GM19452 (cell line): Measurements from ENCODE around the gene EXO5.
A peak's percentile ranks its signal among the peaks of the same experiment; 100 is the strongest.
"Not testable (repeated sequence)": the region's sequence is repeated elsewhere in the genome, so short reads cannot be mapped to it uniquely, and the experiment has no call there.

ENCODE experiments used
- ATAC-seq: cut with Tn5 transposase; IDR thresholded peaks from one replicate; pipeline ENCODE4 v1.9.1; 2021; ENCODE audit not compliant: unreplicated experiment

The EXO5 gene, protein sequence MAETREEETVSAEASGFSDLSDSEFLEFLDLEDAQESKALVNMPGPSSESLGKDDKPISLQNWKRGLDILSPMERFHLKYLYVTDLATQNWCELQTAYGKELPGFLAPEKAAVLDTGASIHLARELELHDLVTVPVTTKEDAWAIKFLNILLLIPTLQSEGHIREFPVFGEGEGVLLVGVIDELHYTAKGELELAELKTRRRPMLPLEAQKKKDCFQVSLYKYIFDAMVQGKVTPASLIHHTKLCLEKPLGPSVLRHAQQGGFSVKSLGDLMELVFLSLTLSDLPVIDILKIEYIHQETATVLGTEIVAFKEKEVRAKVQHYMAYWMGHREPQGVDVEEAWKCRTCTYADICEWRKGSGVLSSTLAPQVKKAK

DNA sequence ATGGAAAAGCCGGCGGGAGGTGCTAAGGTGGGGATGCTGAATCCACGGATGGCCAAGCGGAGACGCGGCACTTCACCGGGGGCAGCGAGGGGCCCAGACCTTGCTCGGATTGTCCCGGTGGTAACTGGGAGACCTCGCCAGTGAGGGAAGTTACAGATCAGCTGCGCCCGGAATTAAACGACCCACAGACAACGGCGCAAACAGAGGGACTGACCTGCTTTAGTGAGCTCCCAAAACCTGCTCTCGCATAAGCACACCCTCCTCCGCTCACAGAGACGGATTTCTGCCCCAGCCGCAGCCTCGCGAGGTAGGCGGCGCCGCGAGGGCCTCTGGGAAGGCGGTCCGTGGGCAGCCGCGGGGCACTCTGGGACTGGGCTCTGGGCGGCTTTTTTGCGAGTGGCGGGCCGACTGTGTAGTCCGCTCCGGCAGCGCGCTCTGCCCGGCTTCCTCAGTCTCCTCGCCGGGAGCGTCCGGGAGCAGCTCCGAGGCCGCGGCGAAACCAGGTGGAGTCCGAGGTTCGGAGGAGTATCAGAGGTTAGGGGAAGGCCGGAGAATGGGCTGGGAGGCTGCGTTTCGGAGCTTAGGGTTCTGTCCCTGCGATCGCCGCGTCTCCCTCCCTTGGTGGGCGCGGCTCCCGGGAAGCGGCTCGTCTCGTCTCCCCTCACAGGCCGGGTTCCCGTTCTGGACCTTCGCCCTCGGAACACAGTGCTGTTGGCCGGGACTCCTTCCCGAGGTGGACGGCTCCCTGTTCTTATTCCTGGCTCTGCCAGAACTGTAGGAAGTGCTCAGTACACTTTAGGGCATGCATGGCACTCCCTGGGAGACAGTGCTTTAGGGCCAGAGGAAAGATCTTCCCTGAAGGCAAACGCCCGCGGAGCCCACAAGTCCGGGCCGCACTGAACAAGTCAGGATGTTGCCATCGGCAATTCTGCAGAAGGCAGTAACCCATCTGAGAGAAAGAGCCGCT is at the start of gene EXO5:
EXO5 (plus strand) TSS at position 393 of the 967 bp plus-strand sequence. CDS start 5,778 bp downstream, outside the sequence.
- ATAC-seq: no peak

DNA sequence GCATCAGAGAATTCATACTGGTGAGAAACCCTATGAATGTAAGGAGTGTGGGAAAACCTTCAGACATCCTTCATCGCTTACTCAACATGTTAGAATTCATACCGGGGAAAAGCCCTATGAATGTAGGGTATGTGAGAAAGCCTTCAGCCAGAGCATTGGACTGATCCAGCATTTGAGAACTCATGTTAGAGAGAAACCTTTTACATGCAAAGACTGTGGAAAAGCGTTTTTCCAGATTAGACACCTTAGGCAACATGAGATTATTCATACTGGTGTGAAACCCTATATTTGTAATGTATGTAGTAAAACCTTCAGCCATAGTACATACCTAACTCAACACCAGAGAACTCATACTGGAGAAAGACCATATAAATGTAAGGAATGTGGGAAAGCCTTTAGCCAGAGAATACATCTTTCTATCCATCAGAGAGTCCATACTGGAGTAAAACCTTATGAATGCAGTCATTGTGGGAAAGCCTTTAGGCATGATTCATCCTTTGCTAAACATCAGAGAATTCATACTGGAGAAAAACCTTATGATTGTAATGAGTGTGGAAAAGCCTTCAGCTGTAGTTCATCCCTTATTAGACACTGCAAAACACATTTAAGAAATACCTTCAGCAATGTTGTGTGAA is 45.5 kb upstream of the EXO5 start:
- no peak for ATAC-seq

DNA sequence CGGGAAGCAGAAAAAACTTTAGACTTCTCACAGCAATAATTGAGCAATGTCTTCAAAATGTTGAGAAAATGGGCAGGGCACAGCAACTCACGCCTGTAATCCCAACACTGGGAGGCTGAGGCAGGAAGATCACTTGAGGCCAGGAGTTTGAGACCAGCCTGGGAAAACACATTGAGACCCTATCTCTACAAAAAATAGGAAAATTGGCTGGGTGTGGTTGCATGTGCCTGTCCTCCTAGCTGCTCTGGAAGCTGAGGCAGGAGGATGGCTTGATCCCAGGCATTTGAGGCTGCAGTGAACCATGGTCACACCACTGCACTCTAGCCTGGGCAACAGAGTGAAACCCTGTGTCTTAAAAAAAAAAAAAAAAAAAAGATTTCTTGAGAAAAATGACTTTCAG is 39.2 kb upstream of the EXO5 start:
- ATAC-seq: no peak

DNA sequence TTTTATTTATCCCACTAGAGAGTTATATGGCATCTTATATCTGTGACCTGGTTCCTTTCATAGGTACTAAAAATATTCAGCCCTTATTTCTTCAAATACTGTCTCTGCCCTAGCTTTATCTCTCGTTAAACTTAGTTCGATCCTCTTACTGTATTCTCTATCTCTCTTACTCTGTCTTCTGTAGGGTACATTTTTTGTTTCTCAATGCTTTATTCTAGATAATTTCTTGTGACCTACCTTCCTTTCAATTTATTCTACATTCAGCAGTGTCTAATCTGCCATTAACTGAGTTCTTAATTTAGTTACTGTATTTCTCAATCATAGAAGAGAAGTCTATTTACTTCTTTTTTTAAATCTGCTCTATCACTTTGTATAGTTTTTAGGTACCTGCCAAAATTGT is 33.3 kb upstream of the EXO5 start:
- ATAC-seq: no peak

DNA sequence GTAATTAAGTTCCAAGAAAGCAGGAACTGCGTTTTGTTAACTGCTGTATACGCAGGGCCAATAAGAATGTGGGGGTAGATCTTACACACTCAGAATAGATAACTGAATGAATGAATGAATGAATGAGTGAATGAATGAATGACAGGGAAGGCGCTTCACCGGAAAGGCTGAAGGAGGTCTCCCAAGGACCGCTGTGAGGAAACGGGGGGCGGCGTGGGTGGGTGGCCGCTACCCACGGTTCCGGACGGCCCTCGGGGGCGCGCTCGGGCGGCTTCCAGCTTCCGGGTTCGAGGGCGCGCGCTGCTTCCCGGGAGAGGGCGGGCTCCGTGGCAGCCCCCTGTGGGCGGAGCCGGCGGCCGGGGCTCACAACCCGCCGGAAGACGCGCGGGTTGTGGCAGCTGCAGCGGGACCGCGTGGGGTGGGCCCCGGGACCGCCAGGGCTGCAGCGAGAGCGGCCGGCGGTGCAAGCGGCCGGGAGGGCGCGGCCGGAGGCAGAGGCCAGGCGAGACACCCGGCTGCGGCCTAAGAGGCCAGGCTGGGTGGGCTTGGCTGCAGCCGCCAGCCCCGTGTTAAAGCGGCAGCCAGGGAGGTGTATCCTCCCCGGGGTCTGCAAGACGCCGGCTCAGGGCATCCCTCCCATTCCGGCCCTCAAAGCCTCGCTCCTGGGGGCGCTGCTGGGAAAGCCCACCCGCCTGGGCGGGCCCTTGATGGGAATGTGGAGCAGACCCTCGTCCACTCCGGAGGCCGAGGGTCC is 31.5 kb upstream of the EXO5 start, which contains the start of gene ZFP69:
ZFP69 (plus strand) TSS at position 367 of the 754 bp plus-strand sequence. CDS start 2,072 bp downstream, outside the sequence.
- ATAC-seq: peak; percentile 76

DNA sequence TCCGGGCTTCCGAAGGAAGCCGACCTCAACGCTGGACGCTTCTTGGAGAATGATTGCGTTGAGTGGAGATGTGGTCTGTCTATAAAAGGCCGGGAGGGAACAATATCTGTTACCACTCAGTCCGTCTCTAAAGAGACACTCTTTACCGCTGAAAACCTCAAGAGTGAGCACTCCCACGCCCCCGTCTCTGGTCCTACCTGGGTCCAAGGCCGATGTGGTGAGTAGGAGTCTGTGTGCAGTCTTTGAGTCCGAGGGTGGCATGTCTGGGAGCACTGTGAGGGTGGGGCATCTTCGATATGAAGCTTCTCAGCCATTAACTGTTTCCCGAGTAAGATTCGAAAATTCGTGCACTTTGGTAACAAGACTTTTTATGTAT is 30.9 kb upstream of the EXO5 start:
- ATAC-seq: no peak

DNA sequence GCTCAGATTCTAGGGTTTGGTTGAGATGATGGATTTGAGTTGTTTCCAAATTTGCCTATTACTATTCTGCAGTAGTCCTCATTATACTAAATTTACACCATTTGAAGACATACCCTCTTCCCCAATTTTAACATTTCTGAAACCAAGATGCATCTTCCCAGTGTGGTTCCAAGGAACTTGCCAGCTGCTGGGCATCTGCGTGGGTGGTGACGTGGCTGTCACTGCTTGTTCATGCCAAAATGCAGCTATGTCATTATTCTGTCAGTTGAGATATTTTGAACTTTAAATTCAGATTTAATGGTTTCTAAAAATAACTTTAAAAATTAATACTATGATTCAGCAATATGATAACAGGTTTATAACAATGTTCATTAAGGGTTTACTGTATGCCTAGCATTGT is 30.3 kb upstream of the EXO5 start:
- no peak for ATAC-seq

DNA sequence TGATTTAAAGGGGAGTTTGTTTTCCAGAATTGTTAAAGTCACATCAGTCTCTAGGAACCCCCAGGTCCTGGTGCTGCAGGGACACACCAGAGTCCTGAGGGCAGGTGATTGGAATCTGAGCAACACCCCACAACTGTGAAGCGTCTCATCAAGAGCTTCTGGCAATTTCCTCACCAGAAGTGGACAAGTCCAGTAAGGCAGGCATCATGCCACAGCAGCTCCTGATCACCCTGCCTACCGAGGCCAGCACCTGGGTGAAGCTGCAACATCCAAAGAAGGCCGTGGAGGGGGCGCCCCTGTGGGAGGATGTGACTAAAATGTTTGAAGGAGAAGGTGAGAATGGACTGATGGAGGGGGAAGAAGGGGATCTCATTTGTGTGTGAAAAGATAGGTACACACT is 29.4 kb upstream of the EXO5 start:
- no peak for ATAC-seq

DNA sequence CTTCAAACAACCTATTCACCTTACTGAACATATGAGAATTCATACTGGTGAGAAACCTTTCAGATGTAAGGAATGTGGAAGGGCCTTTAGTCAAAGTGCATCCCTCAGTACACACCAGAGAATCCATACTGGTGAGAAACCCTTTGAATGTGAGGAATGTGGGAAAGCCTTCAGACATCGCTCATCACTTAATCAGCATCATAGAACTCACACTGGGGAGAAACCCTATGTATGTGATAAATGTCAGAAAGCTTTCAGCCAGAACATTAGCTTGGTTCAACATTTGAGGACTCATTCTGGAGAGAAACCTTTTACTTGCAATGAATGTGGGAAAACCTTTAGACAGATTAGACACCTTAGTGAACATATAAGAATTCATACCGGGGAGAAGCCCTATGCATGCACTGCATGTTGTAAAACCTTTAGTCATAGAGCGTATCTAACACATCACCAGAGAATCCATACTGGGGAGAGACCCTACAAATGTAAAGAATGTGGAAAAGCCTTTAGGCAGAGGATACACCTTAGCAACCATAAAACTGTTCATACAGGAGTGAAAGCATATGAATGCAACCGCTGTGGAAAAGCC is 13.2 kb upstream of the EXO5 start:
- no peak for ATAC-seq

DNA sequence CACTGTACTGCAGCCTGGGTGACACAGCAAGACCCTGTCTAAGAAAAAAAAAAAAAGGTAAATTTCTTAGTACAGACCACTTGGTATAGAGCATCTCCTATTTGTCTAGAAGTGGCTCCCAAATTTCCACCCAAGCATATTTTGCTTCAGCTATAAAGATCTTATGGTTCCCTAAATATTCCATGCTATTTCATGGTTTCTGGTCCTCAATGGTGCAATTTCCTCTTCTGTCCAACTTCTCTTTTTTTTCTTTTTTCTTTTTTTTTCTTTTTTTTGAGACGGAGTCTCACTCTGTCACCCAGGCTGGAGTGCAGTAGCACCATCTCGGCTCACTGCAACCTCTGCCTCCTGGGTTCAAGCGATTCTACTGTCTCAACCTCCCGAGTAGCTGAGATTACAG is 5.9 kb upstream of the EXO5 start:
- ATAC-seq: not testable (repeated sequence)

DNA sequence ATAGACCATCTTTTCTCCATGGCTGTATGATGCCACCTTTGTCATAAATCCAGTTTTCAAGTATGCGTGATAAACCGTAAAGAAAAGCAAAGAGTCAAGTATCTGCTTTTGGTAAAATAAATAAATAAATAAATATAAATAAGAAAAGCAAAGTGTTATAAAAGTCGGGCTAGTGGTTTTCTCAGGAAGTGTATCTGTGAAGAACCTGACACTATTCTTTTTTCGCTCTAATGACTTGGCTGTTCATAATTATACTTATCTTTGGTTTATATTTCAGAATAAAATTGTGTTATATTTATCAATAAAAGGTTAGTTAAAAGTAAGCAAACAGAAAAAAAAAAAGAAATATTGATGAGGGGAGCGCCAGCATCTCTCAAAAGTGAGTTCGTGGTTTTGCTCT is 594 bp upstream of the EXO5 start:
- no peak for ATAC-seq

DNA sequence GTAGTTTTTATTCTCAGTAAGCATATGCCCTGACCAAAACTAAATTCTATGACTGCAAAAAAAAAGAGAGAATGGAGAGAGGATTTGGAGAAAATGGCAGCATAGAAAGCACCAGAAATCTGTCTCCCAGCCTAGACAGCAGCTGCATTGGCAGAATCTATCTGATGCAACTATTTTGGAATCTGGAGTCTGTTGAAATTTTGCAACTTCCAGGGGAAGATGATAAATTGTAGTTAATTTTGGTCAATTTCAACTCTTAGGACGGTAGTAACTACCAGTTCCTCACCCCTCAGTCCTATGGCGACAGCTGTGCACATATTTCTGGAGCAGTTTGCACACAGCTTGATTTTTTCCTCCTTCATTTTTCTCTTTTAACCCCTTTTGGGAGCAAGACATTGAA is 10.9 kb downstream of the EXO5 start:
- no peak for ATAC-seq

DNA sequence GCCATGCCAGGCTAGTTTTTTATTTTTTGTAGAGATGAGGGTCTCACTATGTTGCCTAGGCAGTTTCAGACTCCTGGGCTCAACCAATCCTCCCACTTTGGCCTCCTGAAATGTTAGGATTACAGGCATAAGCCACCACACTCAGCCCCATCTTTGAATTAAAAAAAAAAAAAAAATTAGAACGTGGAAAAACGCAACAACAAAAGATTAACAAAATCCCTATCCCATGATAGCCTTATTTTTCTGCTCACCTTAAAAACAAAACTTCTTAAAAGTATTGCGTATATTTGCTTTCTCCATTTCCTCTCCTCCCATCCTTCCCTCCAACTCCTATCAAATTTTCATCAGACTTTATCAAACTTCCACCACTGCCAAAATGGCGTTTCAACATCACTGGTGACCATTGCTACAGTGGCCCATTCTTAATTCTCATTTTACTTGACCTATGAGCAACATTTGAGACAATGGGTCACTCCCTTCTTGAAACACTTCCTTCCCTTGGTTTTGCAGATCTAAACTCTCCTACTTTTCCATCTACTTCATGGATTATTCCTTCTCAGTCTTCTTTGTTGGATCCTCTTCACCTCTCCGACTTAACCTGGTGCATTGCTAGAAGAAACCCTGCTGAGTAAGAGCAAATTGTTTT is 22.3 kb downstream of the EXO5 start:
- ATAC-seq: no peak

DNA sequence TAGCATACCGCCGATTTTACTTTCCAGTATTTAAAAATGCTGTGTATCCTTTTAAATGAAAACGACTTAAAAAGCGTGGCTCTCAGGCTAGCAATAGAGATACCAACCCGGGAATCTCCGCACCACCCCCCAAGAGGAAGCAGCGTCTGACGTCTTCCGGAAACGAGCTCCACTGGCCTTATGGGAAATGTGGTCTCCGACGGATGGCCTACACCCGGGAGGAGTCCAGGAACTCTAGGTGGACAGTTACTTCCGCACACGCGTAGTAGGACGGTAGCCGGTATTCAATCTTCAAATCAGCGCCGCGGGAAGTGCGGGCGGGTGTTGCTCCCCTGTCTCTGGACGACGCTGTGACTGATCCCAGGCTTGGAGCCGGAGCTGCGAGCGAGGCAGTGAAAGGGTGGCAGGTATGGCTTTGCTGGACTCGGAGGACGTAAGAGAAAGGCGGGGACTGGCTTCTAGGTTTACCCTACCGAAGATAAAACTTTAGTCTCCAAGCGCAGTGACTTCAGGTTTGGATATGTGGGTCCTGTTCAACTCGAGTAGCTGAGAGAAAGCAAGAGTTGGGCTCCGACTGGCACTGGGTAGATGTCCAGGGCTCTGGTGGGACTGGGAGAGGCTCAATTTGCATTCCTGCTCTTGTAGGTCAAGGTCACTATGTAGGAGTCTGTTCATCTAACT is 23.0 kb downstream of the EXO5 start, which contains the start of gene ZNF684:
ZNF684 (plus strand) TSS at position 257 of the 681 bp plus-strand sequence. CDS start 1,530 bp downstream, outside the sequence.
- ATAC-seq: peak; percentile 92

DNA sequence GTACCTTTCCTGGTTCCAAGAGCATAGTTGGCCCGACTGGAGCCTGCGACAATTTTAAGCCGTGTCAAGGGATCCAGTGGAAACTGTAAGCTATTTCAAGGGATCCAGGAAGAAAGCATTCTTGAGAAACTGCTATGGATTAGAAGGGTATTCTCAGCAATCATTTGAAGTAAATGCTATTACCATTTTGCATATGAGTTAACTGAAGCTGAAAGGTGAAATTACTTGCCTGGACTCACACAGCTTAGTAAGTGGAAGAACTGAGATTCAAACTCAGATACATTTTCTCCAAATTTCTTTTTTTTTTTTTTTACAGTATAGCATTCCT is 23.5 kb downstream of the EXO5 start:
- no peak for ATAC-seq

DNA sequence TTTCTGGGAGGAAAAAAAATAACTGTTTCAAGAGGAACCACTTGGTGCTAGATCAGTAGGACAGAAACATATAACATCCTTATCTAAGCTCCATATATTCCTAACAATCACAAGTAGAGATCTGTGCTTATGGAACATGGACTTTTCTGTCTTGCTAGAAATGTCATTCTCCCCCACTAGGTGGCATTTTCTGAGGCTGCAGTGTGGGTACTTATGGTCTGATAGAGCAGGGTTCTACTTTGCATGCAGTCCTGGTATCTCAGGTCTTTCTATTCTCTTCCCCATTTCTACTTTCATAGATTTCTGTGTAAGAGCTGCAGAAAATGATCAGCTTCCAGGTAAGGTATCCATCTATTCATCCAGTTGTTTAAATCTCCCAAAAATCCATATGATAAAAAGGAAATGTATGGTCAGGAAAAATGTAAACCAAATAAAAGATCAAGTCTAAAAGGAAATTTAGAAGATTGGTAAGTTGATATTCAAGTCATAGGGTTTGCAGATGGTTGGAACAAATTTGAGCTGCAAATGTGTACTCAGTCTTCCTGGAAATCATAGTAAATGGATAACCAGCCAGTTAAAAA is 24.4 kb downstream of the EXO5 start:
- ATAC-seq: no peak

DNA sequence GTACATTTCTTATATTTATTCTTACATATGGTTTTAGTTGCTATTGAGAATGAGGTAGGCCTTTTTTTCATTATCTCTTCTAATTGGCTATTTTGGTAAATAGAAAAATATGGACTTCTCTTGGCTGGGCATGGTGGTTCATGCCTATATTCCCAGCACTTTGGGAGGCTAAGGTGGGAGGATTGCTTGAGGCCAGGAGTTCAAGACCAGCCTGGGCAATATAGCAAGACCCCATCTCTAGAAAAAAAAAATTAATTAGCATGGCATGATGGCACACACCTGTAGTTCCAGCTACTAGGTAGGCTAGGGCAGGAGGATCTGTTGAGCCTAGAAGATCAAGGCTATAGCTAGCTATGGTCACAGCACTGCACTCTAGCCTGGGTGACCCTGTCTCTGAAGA is 26.0 kb downstream of the EXO5 start:
- no peak for ATAC-seq

DNA sequence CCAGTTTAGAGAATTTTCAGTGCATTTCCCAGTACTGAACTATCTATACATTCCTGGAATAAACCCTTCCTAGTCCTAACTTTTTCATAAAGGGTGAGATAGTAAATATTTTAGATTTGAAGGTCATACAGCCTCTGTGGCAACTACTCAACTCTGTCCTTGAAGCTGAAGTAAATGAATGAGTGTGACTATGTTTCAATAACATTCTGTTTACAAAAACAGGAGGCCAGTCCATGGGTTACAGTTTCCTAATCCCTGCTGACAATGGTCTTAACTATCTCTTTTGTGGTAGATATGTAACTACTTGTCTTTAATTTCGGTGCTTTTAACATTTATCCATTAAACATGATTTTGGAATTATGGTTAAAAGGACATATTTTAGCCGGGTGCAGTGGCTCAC is 27.2 kb downstream of the EXO5 start:
- ATAC-seq: no peak

DNA sequence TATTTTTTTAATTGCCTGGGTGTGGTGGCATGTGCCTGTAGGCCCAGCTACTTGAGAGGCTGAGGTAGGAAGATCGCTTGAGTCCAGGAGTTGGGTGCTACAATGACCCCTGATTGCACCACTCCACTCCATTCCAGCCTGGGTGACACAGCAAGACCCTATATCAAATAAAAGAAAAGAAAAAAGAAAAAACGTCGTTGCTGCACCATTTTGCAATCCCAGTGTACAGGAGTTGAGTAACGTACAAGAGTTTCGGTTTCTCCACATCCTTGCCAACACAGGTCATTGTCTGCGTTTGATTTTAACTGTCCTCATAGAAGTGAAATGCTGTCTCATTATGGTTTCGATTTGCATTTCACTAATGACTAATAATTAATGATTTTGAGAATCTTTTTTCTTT is 30.8 kb downstream of the EXO5 start:
- no peak for ATAC-seq
